Stimulated activated CD4-positive, alpha-beta T cell treated with anti-CD3 and anti-CD28 coated beads, Interleukin-4, amount 100 ng/mL, for 4 hours (primary cell): ENCODE results near the gene PLEKHO2.

Experiments used
- DNase-seq, 2 experiments: peaks; one replicate each; pipeline ENCODE4 v3.0.0-alpha.2; 2020

Gene PLEKHO2

GRCh38 chr15:64857421-64857820 is 15.7 kb downstream of the PLEKHO2 start:
- no peak for DNase-seq

GRCh38 chr15:64858021-64858575 is 16.4 kb downstream of the PLEKHO2 start:
- no peak for DNase-seq

GRCh38 chr15:64859226-64859625 is 17.5 kb downstream of the PLEKHO2 start:
- DNase-seq, result no peak

GRCh38 chr15:64861331-64861730 is 19.6 kb downstream of the PLEKHO2 start:
- no peak for DNase-seq

GRCh38 chr15:64861960-64862359 is 20.2 kb downstream of the PLEKHO2 start:
- no peak for DNase-seq

- DNase-seq, result no peak
These were observed 20.7 kb downstream of the PLEKHO2 start for GRCh38 chr15:64862408-64862807.

- DNase-seq, result no peak
These were observed 22.4 kb downstream of the PLEKHO2 start for GRCh38 chr15:64864068-64864467.

- no peak for DNase-seq
These were observed 23.6 kb downstream of the PLEKHO2 start for GRCh38 chr15:64865126-64865997.

GRCh38 chr15:64865998-64866520 is 24.3 kb downstream of the PLEKHO2 start:
- DNase-seq, result no peak

- DNase-seq, result no peak
These were observed 27.8 kb downstream of the PLEKHO2 start for GRCh38 chr15:64869501-64869900.

- no peak for DNase-seq
These were observed 28.6 kb downstream of the PLEKHO2 start for GRCh38 chr15:64870353-64870752.

- DNase-seq, result no peak
These were observed 34.0 kb downstream of the PLEKHO2 start for GRCh38 chr15:64875641-64876223.

GRCh38 chr15:64877435-64877834 is 35.7 kb downstream of the PLEKHO2 start:
- no peak for DNase-seq

- DNase-seq, result no peak
These were observed 37.0 kb downstream of the PLEKHO2 start for GRCh38 chr15:64878705-64879104.

GRCh38 chr15:64883100-64883581 is 41.4 kb downstream of the PLEKHO2 start:
- no peak for DNase-seq

- peak; percentile 76 to 79 for DNase-seq
These were observed 42.3 kb downstream of the PLEKHO2 start for GRCh38 chr15:64883997-64884511.

- DNase-seq, result no peak
These were observed 43.0 kb downstream of the PLEKHO2 start for GRCh38 chr15:64884679-64885078.

- DNase-seq, result no peak
These were observed 46.6 kb downstream of the PLEKHO2 start for GRCh38 chr15:64888336-64888735.

- DNase-seq, result no peak
These were observed 49.8 kb downstream of the PLEKHO2 start for GRCh38 chr15:64891561-64891960.

- peak; percentile 19 for DNase-seq
These were observed 51.2 kb downstream of the PLEKHO2 start for GRCh38 chr15:64892847-64893403.

GRCh38 chr15:64893481-64894394 is 52.0 kb downstream of the PLEKHO2 start:
- peak; percentile 96 to 97 for DNase-seq
